ENCODE measurements around the gene DPM2.

The DPM2 gene

GRCh38 chr9:127907867-127908659, 29.6 kb downstream of the DPM2 start:
- TF ChIP-seq, protein P1, sequence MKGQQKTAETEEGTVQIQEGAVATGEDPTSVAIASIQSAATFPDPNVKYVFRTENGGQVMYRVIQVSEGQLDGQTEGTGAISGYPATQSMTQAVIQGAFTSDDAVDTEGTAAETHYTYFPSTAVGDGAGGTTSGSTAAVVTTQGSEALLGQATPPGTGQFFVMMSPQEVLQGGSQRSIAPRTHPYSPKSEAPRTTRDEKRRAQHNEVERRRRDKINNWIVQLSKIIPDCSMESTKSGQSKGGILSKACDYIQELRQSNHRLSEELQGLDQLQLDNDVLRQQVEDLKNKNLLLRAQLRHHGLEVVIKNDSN (IDR thresholded peaks at IDR 0.05): no peak
- no peak for TF ChIP-seq RAD21 (IDR thresholded peaks at IDR 0.05; ENCODE audit: low read depth)
- no peak for TF ChIP-seq CREB1 (IDR thresholded peaks at IDR 0.05; ENCODE audit: low read depth)
- TF ChIP-seq ZBTB7A (IDR thresholded peaks at IDR 0.05; ENCODE audit: low read depth): no peak
- no peak for TF ChIP-seq TEAD4 (IDR thresholded peaks at IDR 0.05)
- TF ChIP-seq FOXM1 (IDR thresholded peaks at IDR 0.05; ENCODE audit: borderline replicate concordance, low read depth): no peak
- no peak for TF ChIP-seq CEBPB (IDR thresholded peaks at IDR 0.05)
- TF ChIP-seq TCF12 (IDR thresholded peaks at IDR 0.05; ENCODE audit: low read depth): no peak
- TF ChIP-seq, protein P2, sequence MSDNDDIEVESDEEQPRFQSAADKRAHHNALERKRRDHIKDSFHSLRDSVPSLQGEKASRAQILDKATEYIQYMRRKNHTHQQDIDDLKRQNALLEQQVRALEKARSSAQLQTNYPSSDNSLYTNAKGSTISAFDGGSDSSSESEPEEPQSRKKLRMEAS (IDR thresholded peaks at IDR 0.05): no peak
- no peak for TF ChIP-seq EP300 (IDR thresholded peaks at IDR 0.05; ENCODE audit: borderline replicate concordance)
- no peak for TF ChIP-seq TAF1 (IDR thresholded peaks at IDR 0.05; ENCODE audit: low read depth)
- TF ChIP-seq NFIC (IDR thresholded peaks at IDR 0.05): no peak
- TF ChIP-seq, protein P3, sequence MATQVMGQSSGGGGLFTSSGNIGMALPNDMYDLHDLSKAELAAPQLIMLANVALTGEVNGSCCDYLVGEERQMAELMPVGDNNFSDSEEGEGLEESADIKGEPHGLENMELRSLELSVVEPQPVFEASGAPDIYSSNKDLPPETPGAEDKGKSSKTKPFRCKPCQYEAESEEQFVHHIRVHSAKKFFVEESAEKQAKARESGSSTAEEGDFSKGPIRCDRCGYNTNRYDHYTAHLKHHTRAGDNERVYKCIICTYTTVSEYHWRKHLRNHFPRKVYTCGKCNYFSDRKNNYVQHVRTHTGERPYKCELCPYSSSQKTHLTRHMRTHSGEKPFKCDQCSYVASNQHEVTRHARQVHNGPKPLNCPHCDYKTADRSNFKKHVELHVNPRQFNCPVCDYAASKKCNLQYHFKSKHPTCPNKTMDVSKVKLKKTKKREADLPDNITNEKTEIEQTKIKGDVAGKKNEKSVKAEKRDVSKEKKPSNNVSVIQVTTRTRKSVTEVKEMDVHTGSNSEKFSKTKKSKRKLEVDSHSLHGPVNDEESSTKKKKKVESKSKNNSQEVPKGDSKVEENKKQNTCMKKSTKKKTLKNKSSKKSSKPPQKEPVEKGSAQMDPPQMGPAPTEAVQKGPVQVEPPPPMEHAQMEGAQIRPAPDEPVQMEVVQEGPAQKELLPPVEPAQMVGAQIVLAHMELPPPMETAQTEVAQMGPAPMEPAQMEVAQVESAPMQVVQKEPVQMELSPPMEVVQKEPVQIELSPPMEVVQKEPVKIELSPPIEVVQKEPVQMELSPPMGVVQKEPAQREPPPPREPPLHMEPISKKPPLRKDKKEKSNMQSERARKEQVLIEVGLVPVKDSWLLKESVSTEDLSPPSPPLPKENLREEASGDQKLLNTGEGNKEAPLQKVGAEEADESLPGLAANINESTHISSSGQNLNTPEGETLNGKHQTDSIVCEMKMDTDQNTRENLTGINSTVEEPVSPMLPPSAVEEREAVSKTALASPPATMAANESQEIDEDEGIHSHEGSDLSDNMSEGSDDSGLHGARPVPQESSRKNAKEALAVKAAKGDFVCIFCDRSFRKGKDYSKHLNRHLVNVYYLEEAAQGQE (IDR thresholded peaks at IDR 0.05; ENCODE audit: low read depth): no peak
- no peak for TF ChIP-seq EGR1 (IDR thresholded peaks at IDR 0.05)
- no peak for TF ChIP-seq YY1 (IDR thresholded peaks at IDR 0.05; ENCODE audit: low read depth)

DNA sequence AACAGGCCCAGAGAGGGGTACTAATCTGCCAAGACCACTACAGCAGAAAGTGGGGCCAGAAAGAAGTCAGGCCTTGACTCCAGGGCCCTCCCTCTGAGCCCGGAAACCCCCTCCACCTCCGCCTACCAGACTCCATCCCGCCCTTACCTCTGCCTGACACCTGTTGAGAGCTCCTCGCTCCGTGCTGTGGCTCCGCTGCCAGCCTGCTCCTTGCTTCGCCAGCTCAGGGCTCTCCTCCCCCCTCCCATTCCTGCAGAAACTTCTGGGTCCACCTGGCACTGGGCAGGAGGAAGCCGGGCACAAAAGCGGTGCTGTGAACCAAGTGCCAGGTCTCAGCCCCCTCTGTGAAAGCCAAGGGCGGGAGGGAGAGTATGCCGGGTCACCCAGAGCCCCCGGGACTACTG, 31.9 kb downstream of the DPM2 start:
- no peak for TF ChIP-seq TEAD4 (IDR thresholded peaks at IDR 0.05)
- TF ChIP-seq, protein P1 (IDR thresholded peaks at IDR 0.05): no peak
- no peak for TF ChIP-seq RAD21 (IDR thresholded peaks at IDR 0.05; ENCODE audit: low read depth)
- no peak for TF ChIP-seq NFIC (IDR thresholded peaks at IDR 0.05)
- no peak for TF ChIP-seq TAF1 (IDR thresholded peaks at IDR 0.05; ENCODE audit: low read depth)
- no peak for TF ChIP-seq CEBPB (IDR thresholded peaks at IDR 0.05)
- TF ChIP-seq EGR1 (IDR thresholded peaks at IDR 0.05): no peak
- TF ChIP-seq, protein P2 (IDR thresholded peaks at IDR 0.05): no peak
- TF ChIP-seq ZBTB7A (IDR thresholded peaks at IDR 0.05; ENCODE audit: low read depth): no peak
- no peak for TF ChIP-seq YY1 (IDR thresholded peaks at IDR 0.05; ENCODE audit: low read depth)
- TF ChIP-seq TCF12 (IDR thresholded peaks at IDR 0.05; ENCODE audit: low read depth): no peak
- no peak for TF ChIP-seq CREB1 (IDR thresholded peaks at IDR 0.05; ENCODE audit: low read depth)
- no peak for TF ChIP-seq EP300 (IDR thresholded peaks at IDR 0.05; ENCODE audit: borderline replicate concordance)
- TF ChIP-seq, protein P3 (IDR thresholded peaks at IDR 0.05; ENCODE audit: low read depth): no peak
- no peak for TF ChIP-seq FOXM1 (IDR thresholded peaks at IDR 0.05; ENCODE audit: borderline replicate concordance, low read depth)

DNA sequence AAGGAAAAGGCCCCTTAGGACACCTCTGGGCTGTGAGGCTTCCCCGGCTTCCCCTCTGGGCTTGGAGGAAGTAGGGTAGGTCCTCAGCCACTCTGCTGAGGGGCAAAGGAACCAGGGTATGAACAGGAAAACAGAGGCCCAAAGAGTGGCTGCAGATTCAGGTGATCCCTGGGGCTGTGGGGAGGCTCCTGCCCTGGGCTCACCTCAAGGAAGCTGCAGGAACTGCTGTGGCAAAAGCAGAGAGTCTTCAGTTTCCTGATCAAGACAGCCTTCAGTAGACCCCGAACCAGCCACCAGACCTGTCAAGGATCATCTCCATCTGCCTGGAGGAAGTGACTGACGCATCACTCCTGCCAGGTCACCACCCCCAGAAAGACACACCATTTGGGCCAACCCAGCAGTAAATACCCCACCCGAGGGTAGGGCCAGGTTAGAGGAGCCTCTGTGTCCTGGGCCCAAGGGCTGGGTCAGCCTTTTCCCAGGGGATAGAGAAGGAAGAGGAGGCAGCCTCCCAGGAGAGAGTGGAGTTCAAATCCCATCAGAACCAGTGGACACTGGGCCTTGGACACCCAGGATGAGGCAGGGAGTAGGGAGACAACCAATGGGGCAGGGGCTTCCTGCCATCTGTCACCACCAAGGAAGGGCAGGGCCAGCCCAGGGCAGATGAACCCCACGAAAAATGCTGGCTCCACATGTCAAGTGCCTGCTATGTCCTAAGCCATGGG, 32.5 kb downstream of the DPM2 start:
- TF ChIP-seq TEAD4 (IDR thresholded peaks at IDR 0.05) (no peak), TCF12 (IDR thresholded peaks at IDR 0.05; ENCODE audit: low read depth) (no peak)
- TF ChIP-seq, protein P1 (IDR thresholded peaks at IDR 0.05): no peak

- TF ChIP-seq EGR1 (IDR thresholded peaks at IDR 0.05) (no peak), RAD21 (IDR thresholded peaks at IDR 0.05; ENCODE audit: low read depth) (no peak), FOXM1 (IDR thresholded peaks at IDR 0.05; ENCODE audit: borderline replicate concordance, low read depth) (no peak), TAF1 (IDR thresholded peaks at IDR 0.05; ENCODE audit: low read depth) (no peak), YY1 (IDR thresholded peaks at IDR 0.05; ENCODE audit: low read depth) (no peak), TEAD4 (IDR thresholded peaks at IDR 0.05) (no peak), NFIC (IDR thresholded peaks at IDR 0.05) (no peak)
- TF ChIP-seq, protein P1 (IDR thresholded peaks at IDR 0.05): no peak
- TF ChIP-seq, protein P2 (IDR thresholded peaks at IDR 0.05): no peak
These were observed 33.1 kb downstream of the DPM2 start for GRCh38 chr9:127904561-127905003.
